ENCODE results near the gene PRRG4.

GRCh38 chr11:32826113-32826512 lies 3.6 kb upstream of the PRRG4 start:
- TF ChIP-seq POLR2A (IDR thresholded peaks at IDR 0.05; ENCODE audit: low read depth, low read length) (no peak), CTCF (IDR thresholded peaks at IDR 0.05; ENCODE audit: extremely low read depth in 1 of 2, insufficient read depth in 1 of 2, low read depth in 1 of 2, low read length in 2 of 2) (no peak), POLR2AphosphoS5 (IDR thresholded peaks at IDR 0.05; ENCODE audit: insufficient read depth, low read depth, low read length) (no peak), JUN (IDR thresholded peaks at IDR 0.05; ENCODE audit: borderline replicate concordance, insufficient read depth, insufficient read length, low read depth) (no peak), EZH2 (IDR thresholded peaks at IDR 0.05; ENCODE audit: borderline replicate concordance, low read depth, low read length, severe bottlenecking) (no peak), MYC (IDR thresholded peaks at IDR 0.05; ENCODE audit: low read depth, low read length) (no peak), MAX (IDR thresholded peaks at IDR 0.05; ENCODE audit: insufficient read depth, insufficient read length) (no peak)
